Stimulated activated CD4-positive, alpha-beta T cell treated with anti-CD3 and anti-CD28 coated beads, Interleukin-4, amount 100 ng/mL, for 4 hours (primary cell): ENCODE measurements around the gene DESI2.

Experiments used
- DNase-seq, 2 experiments: peaks; one replicate each; pipeline ENCODE4 v3.0.0-alpha.2; 2020

DESI2 gene

GRCh38 chr1:244652623-244653438 is at the start of gene DESI2:
Gene DESI2 (plus strand): TSS chr1:244653126. CDS start chr1:244653314, 188 bp downstream.
- DNase-seq = peak; percentile 93 to 99

- no peak for DNase-seq
Observed at GRCh38 chr1:244603498-244603897, 49.4 kb upstream of the DESI2 start.

GRCh38 chr1:244605835-244606370 is 47.0 kb upstream of the DESI2 start:
- no peak for DNase-seq

GRCh38 chr1:244614113-244614836 is 38.7 kb upstream of the DESI2 start:
- no peak for DNase-seq

- no peak for DNase-seq
Observed at GRCh38 chr1:244614879-244615278, 38.0 kb upstream of the DESI2 start.

- no peak for DNase-seq
Observed at GRCh38 chr1:244615301-244615700, 37.6 kb upstream of the DESI2 start.

- DNase-seq = no peak
Observed at GRCh38 chr1:244626709-244627108, 26.2 kb upstream of the DESI2 start.

- DNase-seq = no peak
Observed at GRCh38 chr1:244628789-244629188, 24.1 kb upstream of the DESI2 start.

- no peak for DNase-seq
Observed at GRCh38 chr1:244633140-244633539, 19.8 kb upstream of the DESI2 start.

- DNase-seq = no peak
Observed at GRCh38 chr1:244634546-244634945, 18.4 kb upstream of the DESI2 start.

GRCh38 chr1:244636488-244637259 is 16.3 kb upstream of the DESI2 start:
- no peak for DNase-seq

GRCh38 chr1:244639561-244639960 is 13.4 kb upstream of the DESI2 start:
- DNase-seq = no peak

- no peak for DNase-seq
Observed at GRCh38 chr1:244640917-244641316, 12.0 kb upstream of the DESI2 start.

GRCh38 chr1:244642526-244642925 is 10.4 kb upstream of the DESI2 start:
- DNase-seq = no peak

GRCh38 chr1:244642988-244643387 is 9.9 kb upstream of the DESI2 start:
- no peak for DNase-seq

GRCh38 chr1:244645414-244645813 is 7.5 kb upstream of the DESI2 start:
- DNase-seq = no peak

GRCh38 chr1:244645890-244646289 is 7.0 kb upstream of the DESI2 start:
- DNase-seq = no peak

- DNase-seq = no peak
Observed at GRCh38 chr1:244647819-244648218, 5.1 kb upstream of the DESI2 start.

GRCh38 chr1:244651956-244652622 is 837 bp upstream of the DESI2 start:
- no peak for DNase-seq

- DNase-seq = no peak
Observed at GRCh38 chr1:244653439-244654107, 647 bp downstream of the DESI2 start.

- no peak for DNase-seq
Observed at GRCh38 chr1:244654108-244655038, 1.4 kb downstream of the DESI2 start.
